ENCODE data around the gene GRIA4. TPM values are rescaled to one million over a fixed set of nuclear protein-coding genes. Genes with fewer than 3 reads are reported as not detected.

The GRIA4 gene
- total and polyA plus RNA-seq, 2 of the 13 experiments (the other 11 are each of a cell fraction or from before 2014, with no cell fraction given) = not detected

- TF ChIP-seq HMGXB3 (CRISPR knock-in tag; IDR thresholded peaks at IDR 0.05; ENCODE audit: borderline replicate concordance) (no peak), FOSL2 (CRISPR knock-in tag; IDR thresholded peaks at IDR 0.05) (no peak), FOXO1 (CRISPR knock-in tag; IDR thresholded peaks at IDR 0.05) (no peak), ZNF382 (CRISPR knock-in tag; IDR thresholded peaks at IDR 0.05; ENCODE audit: borderline replicate concordance) (no peak), ZNF687 (CRISPR knock-in tag; IDR thresholded peaks at IDR 0.05) (no peak)
Observed at GRCh38 chr11:105867742-105868141, 257.9 kb downstream of the GRIA4 start (continued).
